HEK293 (cell line): Measurements from ENCODE around the gene STK32C.

ENCODE experiments used
- CTCF ChIA-PET: fragments of 350-600 bp; formaldehyde crosslinking; extraction: SDS; loops from one replicate; lab custom pipeline; 2021; ENCODE audit warnings: antibody characterized with exemption; lab: Yijun Ruan, JAX
- POLR2A ChIA-PET: fragments of 300-600 bp; formaldehyde crosslinking; extraction: SDS; loops from one replicate; lab custom pipeline; 2020; ENCODE audit warnings: antibody characterized with exemption, inconsistent platforms; lab: Yijun Ruan, JAX
- H3K27ac ChIP-seq: fragments of 200-500 bp; sonication (Bioruptor generic); 2 replicates; pipeline ENCODE4 v1.5.1; 2014; ENCODE audit warnings: low read depth, low read length, control low read depth, inconsistent platforms; ENCODE audit errors: extremely low read depth
- H3K36me3 ChIP-seq, 2 experiments: fragments of 200-500 bp in 1 of 2; sonication (Bioruptor generic) in 1 of 2; 1 replicate in 1 of 2; 2 replicates in 1 of 2; pipeline ENCODE4 v1.5.1; 2014 to 2017; ENCODE audit warnings: inconsistent platforms in 2 of 2, low read length in 2 of 2; ENCODE audit not compliant: control insufficient read depth in 2 of 2, insufficient read depth in 1 of 2
- H3K4me1 ChIP-seq: fragments of 200-500 bp; sonication (Bioruptor generic); 2 replicates; pipeline ENCODE4 v1.5.1; 2014; ENCODE audit warnings: mild to moderate bottlenecking, low read length, inconsistent platforms; ENCODE audit not compliant: control insufficient read depth, insufficient read depth
- H3K4me3 ChIP-seq: 2 replicates; pipeline ENCODE4 v1.5.1; 2011; ENCODE audit warnings: low read depth, mild to moderate bottlenecking, control low read depth, low read length, moderate library complexity
- H3K9me3 ChIP-seq: fragments of 200-500 bp; sonication (Bioruptor generic); 2 replicates; pipeline ENCODE4 v1.5.1; 2014; ENCODE audit warnings: low read depth, low read length, inconsistent platforms; ENCODE audit not compliant: control insufficient read depth, insufficient read depth
- FEZF1 ChIP-seq: fragments of 450-650 bp; formaldehyde crosslinking; IDR thresholded peaks from 2 replicates; pipeline ENCODE4 v1.5.1; 2016; ENCODE audit warnings: missing biosample characterization, missing genetic modification characterization
- MEIS1 ChIP-seq: sonication (generic); formaldehyde crosslinking; IDR thresholded peaks from 2 replicates; pipeline ENCODE4 v1.8.1; 2022; ENCODE audit warnings: missing genetic modification reagents, mild to moderate bottlenecking, borderline replicate concordance
- YY2 ChIP-seq: fragments of 450-650 bp; formaldehyde crosslinking; IDR thresholded peaks from 2 replicates; pipeline ENCODE4 v1.5.1; 2016; ENCODE audit warnings: missing biosample characterization, missing genetic modification characterization
- ZBTB1 ChIP-seq: fragments of 450-650 bp; formaldehyde crosslinking; IDR thresholded peaks from 2 replicates; pipeline ENCODE4 v1.5.1; 2016; ENCODE audit warnings: missing biosample characterization, missing genetic modification characterization
- ZBTB20 ChIP-seq: fragments of 450-650 bp; formaldehyde crosslinking; IDR thresholded peaks from 2 replicates; pipeline ENCODE4 v1.5.1; 2016; ENCODE audit warnings: missing biosample characterization, missing genetic modification characterization
- ZNF121 ChIP-seq: fragments of 450-650 bp; formaldehyde crosslinking; IDR thresholded peaks from 2 replicates; pipeline ENCODE4 v1.5.1; 2016; ENCODE audit warnings: missing biosample characterization, missing genetic modification characterization
- ZNF184 ChIP-seq: fragments of 450-650 bp; IDR thresholded peaks from 2 replicates; pipeline ENCODE4 v1.5.1; 2018; ENCODE audit warnings: missing biosample characterization, mild to moderate bottlenecking, missing genetic modification characterization
- ZNF335 ChIP-seq: fragments of 450-650 bp; formaldehyde crosslinking; conservative IDR thresholded peaks from 2 replicates; pipeline ENCODE4 v1.5.1; 2016; ENCODE audit warnings: missing biosample characterization, missing genetic modification characterization
- ZNF341 ChIP-seq: fragments of 450-650 bp; formaldehyde crosslinking; IDR thresholded peaks from 2 replicates; pipeline ENCODE4; 2016; ENCODE audit warnings: low read depth, missing biosample characterization, missing genetic modification characterization
- ZNF350 ChIP-seq: fragments of 450-650 bp; formaldehyde crosslinking; IDR thresholded peaks from 2 replicates; pipeline ENCODE4 v1.5.0; 2017; ENCODE audit warnings: missing biosample characterization, mild to moderate bottlenecking, missing genetic modification characterization
- ZNF394 ChIP-seq: fragments of 450-650 bp; formaldehyde crosslinking; IDR thresholded peaks from 2 replicates; pipeline ENCODE4 v1.5.1; 2016; ENCODE audit warnings: missing biosample characterization, missing genetic modification characterization, mild to moderate bottlenecking, moderate library complexity, borderline replicate concordance
- ZNF510 ChIP-seq: fragments of 450-650 bp; formaldehyde crosslinking; IDR thresholded peaks from 2 replicates; pipeline ENCODE4 v1.5.1; 2018; ENCODE audit warnings: mild to moderate bottlenecking, missing genetic modification characterization, missing biosample characterization; ENCODE audit not compliant: insufficient replicate concordance
- ZNF529 ChIP-seq: fragments of 450-650 bp; formaldehyde crosslinking; IDR thresholded peaks from 2 replicates; pipeline ENCODE4 v1.5.1; 2017; ENCODE audit warnings: missing genetic modification characterization, missing biosample characterization; ENCODE audit not compliant: insufficient replicate concordance
- ZNF544 ChIP-seq: fragments of 450-650 bp; formaldehyde crosslinking; IDR thresholded peaks from 2 replicates; pipeline ENCODE4 v1.5.0; 2017; ENCODE audit warnings: missing biosample characterization, missing genetic modification characterization
- ZNF549 ChIP-seq: fragments of 450-650 bp; IDR thresholded peaks from 2 replicates; pipeline ENCODE4 v1.5.1; 2018; ENCODE audit warnings: missing biosample characterization, missing genetic modification characterization, mild to moderate bottlenecking, inconsistent platforms, moderate library complexity
- ZNF561 ChIP-seq: fragments of 450-650 bp; IDR thresholded peaks from 2 replicates; pipeline ENCODE4 v1.5.1; 2018; ENCODE audit warnings: missing biosample characterization, missing genetic modification characterization, borderline replicate concordance
- ZNF660 ChIP-seq: fragments of 450-650 bp; IDR thresholded peaks from 2 replicates; pipeline ENCODE4 v1.5.1; 2018; ENCODE audit warnings: missing biosample characterization, mild to moderate bottlenecking, missing genetic modification characterization
- ZNF791 ChIP-seq: fragments of 450-650 bp; formaldehyde crosslinking; IDR thresholded peaks from 2 replicates; pipeline ENCODE4 v1.5.1; 2016; ENCODE audit warnings: missing biosample characterization, missing genetic modification characterization
- TF ChIP-seq, protein P1 (sequence below): fragments of 450-650 bp; formaldehyde crosslinking; IDR thresholded peaks from 2 replicates; pipeline ENCODE4 v1.5.1; 2016; ENCODE audit warnings: missing biosample characterization, missing genetic modification characterization
- TF ChIP-seq, protein P2 (sequence below): fragments of 450-650 bp; formaldehyde crosslinking; IDR thresholded peaks from 2 replicates; pipeline ENCODE4; 2016; ENCODE audit warnings: missing biosample characterization, missing genetic modification characterization
- TF ChIP-seq, protein P3 (sequence below): fragments of 450-650 bp; formaldehyde crosslinking; IDR thresholded peaks from 2 replicates; pipeline ENCODE4 v1.5.1; 2017; ENCODE audit warnings: missing biosample characterization, missing genetic modification characterization
- TF ChIP-seq, protein P4 (sequence below): fragments of 450-650 bp; formaldehyde crosslinking; IDR thresholded peaks from 2 replicates; pipeline ENCODE4 v1.5.1; 2016; ENCODE audit warnings: missing biosample characterization, missing genetic modification characterization
- TF ChIP-seq, protein P5 (sequence below): fragments of 450-650 bp; formaldehyde crosslinking; IDR thresholded peaks from 2 replicates; pipeline ENCODE4 v1.5.1; 2016; ENCODE audit warnings: missing biosample characterization, missing genetic modification characterization
- TF ChIP-seq, protein P6 (sequence below): fragments of 450-650 bp; formaldehyde crosslinking; IDR thresholded peaks from 2 replicates; pipeline ENCODE4 v1.5.1; 2016; ENCODE audit warnings: missing biosample characterization, missing genetic modification characterization

The STK32C gene

DNA sequence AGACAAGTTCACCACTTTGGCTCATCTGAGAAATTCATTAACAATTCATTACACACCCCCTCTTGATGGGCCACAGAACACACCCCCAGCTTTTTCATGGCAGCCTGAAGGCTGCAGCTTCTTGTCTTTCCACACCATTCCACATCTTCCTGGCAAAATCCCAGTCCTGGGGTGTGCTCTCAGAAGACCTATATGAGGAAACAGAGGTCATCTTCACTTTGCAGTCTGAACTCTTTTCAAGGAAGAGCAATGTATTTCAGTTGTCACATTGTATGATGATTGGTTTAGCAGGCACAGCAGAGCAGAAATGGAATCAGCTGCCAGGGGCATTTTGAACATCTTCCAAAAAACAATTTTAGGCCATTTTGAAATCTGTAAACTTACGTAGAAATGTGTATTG is 16.4 kb upstream of the STK32C start:
- Histone ChIP-seq H3K36me3 (peaks cover 8 to 11% of the 10 kb centered on the region in 2 experiments; a peak in 2 of 3 replicates), H3K9me3 (no peaks in the 10 kb centered on the region), H3K4me3 (no peak overlapping the region), H3K27ac (no peak overlapping the region), H3K4me1 (peaks cover 4% of the 10 kb centered on the region)
- CTCF ChIA-PET = no interaction called here
- POLR2A ChIA-PET = no interaction called here
- TF ChIP-seq ZNF121 (tag by site-specific recombination) (no peak), FEZF1 (no peak), YY2 (no peak), ZNF184 (no peak), ZNF510 (tag by site-specific recombination) (no peak), ZNF544 (tag by site-specific recombination) (no peak), ZNF660 (tag by site-specific recombination) (no peak), ZBTB1 (tag by site-specific recombination) (no peak), ZNF549 (tag by site-specific recombination) (no peak), ZNF561 (tag by site-specific recombination) (no peak), ZNF791 (no peak), ZNF350 (tag by site-specific recombination) (no peak)
- TF ChIP-seq, protein P1, sequence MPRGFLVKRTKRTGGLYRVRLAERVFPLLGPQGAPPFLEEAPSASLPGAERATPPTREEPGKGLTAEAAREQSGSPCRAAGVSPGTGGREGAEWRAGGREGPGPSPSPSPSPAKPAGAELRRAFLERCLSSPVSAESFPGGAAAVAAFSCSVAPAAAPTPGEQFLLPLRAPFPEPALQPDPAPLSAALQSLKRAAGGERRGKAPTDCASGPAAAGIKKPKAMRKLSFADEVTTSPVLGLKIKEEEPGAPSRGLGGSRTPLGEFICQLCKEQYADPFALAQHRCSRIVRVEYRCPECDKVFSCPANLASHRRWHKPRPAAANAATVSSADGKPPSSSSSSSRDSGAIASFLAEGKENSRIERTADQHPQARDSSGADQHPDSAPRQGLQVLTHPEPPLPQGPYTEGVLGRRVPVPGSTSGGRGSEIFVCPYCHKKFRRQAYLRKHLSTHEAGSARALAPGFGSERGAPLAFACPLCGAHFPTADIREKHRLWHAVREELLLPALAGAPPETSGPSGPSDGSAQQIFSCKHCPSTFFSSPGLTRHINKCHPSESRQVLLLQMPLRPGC (tag by site-specific recombination) = no peak
- TF ChIP-seq, protein P2, sequence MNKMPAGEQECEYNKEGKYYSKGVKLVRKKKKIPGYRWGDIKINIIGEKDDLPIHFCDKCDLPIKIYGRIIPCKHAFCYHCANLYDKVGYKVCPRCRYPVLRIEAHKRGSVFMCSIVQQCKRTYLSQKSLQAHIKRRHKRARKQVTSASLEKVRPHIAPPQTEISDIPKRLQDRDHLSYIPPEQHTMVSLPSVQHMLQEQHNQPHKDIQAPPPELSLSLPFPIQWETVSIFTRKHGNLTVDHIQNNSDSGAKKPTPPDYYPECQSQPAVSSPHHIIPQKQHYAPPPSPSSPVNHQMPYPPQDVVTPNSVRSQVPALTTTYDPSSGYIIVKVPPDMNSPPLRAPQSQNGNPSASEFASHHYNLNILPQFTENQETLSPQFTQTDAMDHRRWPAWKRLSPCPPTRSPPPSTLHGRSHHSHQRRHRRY (tag by site-specific recombination) = no peak
- TF ChIP-seq, protein P3, sequence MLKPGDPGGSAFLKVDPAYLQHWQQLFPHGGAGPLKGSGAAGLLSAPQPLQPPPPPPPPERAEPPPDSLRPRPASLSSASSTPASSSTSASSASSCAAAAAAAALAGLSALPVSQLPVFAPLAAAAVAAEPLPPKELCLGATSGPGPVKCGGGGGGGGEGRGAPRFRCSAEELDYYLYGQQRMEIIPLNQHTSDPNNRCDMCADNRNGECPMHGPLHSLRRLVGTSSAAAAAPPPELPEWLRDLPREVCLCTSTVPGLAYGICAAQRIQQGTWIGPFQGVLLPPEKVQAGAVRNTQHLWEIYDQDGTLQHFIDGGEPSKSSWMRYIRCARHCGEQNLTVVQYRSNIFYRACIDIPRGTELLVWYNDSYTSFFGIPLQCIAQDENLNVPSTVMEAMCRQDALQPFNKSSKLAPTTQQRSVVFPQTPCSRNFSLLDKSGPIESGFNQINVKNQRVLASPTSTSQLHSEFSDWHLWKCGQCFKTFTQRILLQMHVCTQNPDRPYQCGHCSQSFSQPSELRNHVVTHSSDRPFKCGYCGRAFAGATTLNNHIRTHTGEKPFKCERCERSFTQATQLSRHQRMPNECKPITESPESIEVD (tag by site-specific recombination) = no peak
- TF ChIP-seq, protein P4, sequence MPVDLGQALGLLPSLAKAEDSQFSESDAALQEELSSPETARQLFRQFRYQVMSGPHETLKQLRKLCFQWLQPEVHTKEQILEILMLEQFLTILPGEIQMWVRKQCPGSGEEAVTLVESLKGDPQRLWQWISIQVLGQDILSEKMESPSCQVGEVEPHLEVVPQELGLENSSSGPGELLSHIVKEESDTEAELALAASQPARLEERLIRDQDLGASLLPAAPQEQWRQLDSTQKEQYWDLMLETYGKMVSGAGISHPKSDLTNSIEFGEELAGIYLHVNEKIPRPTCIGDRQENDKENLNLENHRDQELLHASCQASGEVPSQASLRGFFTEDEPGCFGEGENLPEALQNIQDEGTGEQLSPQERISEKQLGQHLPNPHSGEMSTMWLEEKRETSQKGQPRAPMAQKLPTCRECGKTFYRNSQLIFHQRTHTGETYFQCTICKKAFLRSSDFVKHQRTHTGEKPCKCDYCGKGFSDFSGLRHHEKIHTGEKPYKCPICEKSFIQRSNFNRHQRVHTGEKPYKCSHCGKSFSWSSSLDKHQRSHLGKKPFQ (tag by site-specific recombination) = no peak

DNA sequence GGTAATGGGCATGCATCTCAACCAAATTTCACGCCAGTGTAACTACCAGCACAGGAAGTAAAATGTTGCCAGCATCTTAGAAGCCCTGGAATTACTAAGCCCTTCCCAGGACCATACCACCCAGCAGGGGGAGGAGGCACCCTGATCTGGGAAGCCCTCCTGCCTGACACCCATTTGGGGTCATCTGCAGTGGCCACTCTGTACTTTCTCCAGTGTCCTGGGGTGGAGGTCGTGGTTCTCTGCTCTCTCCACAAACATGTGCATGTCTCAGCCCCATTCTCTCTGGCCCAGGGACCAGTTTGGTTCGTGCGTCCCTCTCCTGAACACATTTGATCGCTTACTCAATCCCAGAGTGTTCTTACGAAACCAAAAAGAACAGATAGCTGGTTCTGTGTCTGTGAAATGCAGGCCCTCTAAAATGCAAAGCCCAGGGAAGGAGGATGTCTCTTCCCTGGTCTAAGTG is 14.9 kb upstream of the STK32C start:
- H3K4me1 ChIP-seq = peaks cover 4% of the 10 kb centered on the region
- POLR2A ChIA-PET = no interaction called here
- CTCF ChIA-PET = no interaction called here

More for the DNA sequence above, 14.9 kb upstream of the STK32C start:
- Histone ChIP-seq H3K36me3 (peaks cover 8 to 11% of the 10 kb centered on the region in 2 experiments; a peak in 2 of 3 replicates), H3K4me3 (no peak overlapping the region), H3K27ac (no peak overlapping the region), H3K9me3 (no peaks in the 10 kb centered on the region)
- TF ChIP-seq, protein P5, sequence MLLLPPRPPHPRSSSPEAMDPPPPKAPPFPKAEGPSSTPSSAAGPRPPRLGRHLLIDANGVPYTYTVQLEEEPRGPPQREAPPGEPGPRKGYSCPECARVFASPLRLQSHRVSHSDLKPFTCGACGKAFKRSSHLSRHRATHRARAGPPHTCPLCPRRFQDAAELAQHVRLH (tag by site-specific recombination) = no peak
- TF ChIP-seq, protein P6, sequence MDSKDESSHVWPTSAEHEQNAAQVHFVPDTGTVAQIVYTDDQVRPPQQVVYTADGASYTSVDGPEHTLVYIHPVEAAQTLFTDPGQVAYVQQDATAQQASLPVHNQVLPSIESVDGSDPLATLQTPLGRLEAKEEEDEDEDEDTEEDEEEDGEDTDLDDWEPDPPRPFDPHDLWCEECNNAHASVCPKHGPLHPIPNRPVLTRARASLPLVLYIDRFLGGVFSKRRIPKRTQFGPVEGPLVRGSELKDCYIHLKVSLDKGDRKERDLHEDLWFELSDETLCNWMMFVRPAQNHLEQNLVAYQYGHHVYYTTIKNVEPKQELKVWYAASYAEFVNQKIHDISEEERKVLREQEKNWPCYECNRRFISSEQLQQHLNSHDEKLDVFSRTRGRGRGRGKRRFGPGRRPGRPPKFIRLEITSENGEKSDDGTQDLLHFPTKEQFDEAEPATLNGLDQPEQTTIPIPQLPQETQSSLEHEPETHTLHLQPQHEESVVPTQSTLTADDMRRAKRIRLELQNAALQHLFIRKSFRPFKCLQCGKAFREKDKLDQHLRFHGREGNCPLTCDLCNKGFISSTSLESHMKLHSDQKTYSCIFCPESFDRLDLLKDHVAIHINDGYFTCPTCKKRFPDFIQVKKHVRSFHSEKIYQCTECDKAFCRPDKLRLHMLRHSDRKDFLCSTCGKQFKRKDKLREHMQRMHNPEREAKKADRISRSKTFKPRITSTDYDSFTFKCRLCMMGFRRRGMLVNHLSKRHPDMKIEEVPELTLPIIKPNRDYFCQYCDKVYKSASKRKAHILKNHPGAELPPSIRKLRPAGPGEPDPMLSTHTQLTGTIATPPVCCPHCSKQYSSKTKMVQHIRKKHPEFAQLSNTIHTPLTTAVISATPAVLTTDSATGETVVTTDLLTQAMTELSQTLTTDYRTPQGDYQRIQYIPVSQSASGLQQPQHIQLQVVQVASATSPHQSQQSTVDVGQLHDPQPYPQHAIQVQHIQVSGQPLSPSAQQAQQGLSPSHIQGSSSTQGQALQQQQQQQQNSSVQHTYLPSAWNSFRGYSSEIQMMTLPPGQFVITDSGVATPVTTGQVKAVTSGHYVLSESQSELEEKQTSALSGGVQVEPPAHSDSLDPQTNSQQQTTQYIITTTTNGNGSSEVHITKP (tag by site-specific recombination) = peak; percentile 99
- TF ChIP-seq MEIS1 (CRISPR knock-in tag) = no peak
- peak; percentile 61 for TF ChIP-seq ZNF341 (tag by site-specific recombination)
- no peak for TF ChIP-seq ZNF529
- TF ChIP-seq ZNF335 = peak; percentile 28; the same call in 1 of the 2 replicates
- TF ChIP-seq ZNF394 = no peak
- TF ChIP-seq ZBTB20 (tag by site-specific recombination) = peak; percentile 59
